Natural killer cell treated with Interleukin-12 subunit alpha and Interleukin-12 subunit beta and Interleukin-15 and Interleukin-18, amount 100 ng/mL, for 72 hours (primary cell): Measurements from ENCODE around the gene ATP10D. TPM values are rescaled to one million over a fixed set of nuclear protein-coding genes. Genes with fewer than 3 reads are reported as not detected.
A peak's percentile ranks its signal among the peaks of the same experiment; 100 is the strongest.
"Not testable (repeated sequence)": the region's sequence is repeated elsewhere in the genome, so short reads cannot be mapped to it uniquely, and the experiment has no call there.

Experiments used
- ATAC-seq, 2 donors: fragments of 150-1000 bp; cut with Tn5 transposase in 1 of 2; sonication (Bioruptor Pico), chemical (Tn5 transposase) in 1 of 2; 2 replicates each; pipeline ENCODE4 v1.10.0; 2021
- DNase-seq: peaks from one replicate; pipeline ENCODE4 v3.0.0; 2022; ENCODE audit warnings: low spot score
- H3K27ac Mint-ChIP-seq, 2 donors: 1 replicate in 1 of 2; 2 replicates in 1 of 2; pipeline ENCODE4 v1.8.0; 2022; ENCODE audit warnings: mixed read lengths in 2 of 2, mild to moderate bottlenecking in 1 of 2, moderate library complexity in 1 of 2
- H3K27me3 Mint-ChIP-seq, 2 donors: 1 replicate in 1 of 2; 2 replicates in 1 of 2; pipeline ENCODE4 v1.8.0; 2022; ENCODE audit warnings: mixed read lengths in 2 of 2
- H3K36me3 Mint-ChIP-seq: one replicate; pipeline ENCODE4 v1.8.0; 2022; ENCODE audit warnings: mixed read lengths
- H3K4me1 Mint-ChIP-seq, 2 donors: 1 replicate in 1 of 2; 2 replicates in 1 of 2; pipeline ENCODE4 v1.8.0; 2022; ENCODE audit warnings: low read depth in 2 of 2, mixed read lengths in 2 of 2, mild to moderate bottlenecking in 1 of 2
- H3K4me3 Mint-ChIP-seq: one replicate; pipeline ENCODE4 v1.8.0; 2022; ENCODE audit warnings: mixed read lengths
- H3K9me3 Mint-ChIP-seq: 2 replicates; pipeline ENCODE4 v1.8.0; 2022; ENCODE audit warnings: mixed read lengths
- total RNA-seq, 2 donors: library from RNA; stranded (reverse); gene quantifications; one replicate each; pipeline ENCODE4 v1.2.3, GENCODE V29; 2022

The ATP10D gene
- total RNA-seq, 2 donors from 2014 or later: 9.9 to 36.7 TPM

GRCh38 chr4:47532658-47533057 is 47.6 kb downstream of the ATP10D start:
- no peak for ATAC-seq
- Mint-ChIP-seq H3K27me3 (no peaks in the 10 kb centered on the region), H3K4me1 (peaks cover 60 to 71% of the 10 kb centered on the region in 2 donors), H3K4me3 (peak overlapping the region; percentile 79), H3K9me3 (peaks cover 8% of the 10 kb centered on the region), H3K36me3 (peaks cover 26% of the 10 kb centered on the region), H3K27ac (peak overlapping the region; percentile 78 to 88)
- DNase-seq: no peak

- peaks cover 8% of the 10 kb centered on the region for H3K9me3 Mint-ChIP-seq
- H3K4me1 Mint-ChIP-seq: peaks cover 62 to 76% of the 10 kb centered on the region in 2 donors
- no peaks in the 10 kb centered on the region for H3K27me3 Mint-ChIP-seq
- peak in 1 of 2 donors; percentile 28 for ATAC-seq
- peak overlapping the region; percentile 57 for H3K4me3 Mint-ChIP-seq
- no peak for DNase-seq
- peaks cover 26% of the 10 kb centered on the region for H3K36me3 Mint-ChIP-seq
- H3K27ac Mint-ChIP-seq: peak overlapping the region; percentile 74 to 91
These were observed 48.7 kb downstream of the ATP10D start for GRCh38 chr4:47533689-47534347.

GRCh38 chr4:47534772-47535171 is 49.7 kb downstream of the ATP10D start:
- Mint-ChIP-seq H3K4me3 (peak overlapping the region; percentile 57), H3K27ac (peak overlapping the region; percentile 74 to 91), H3K27me3 (no peaks in the 10 kb centered on the region), H3K9me3 (peaks cover 3% of the 10 kb centered on the region), H3K36me3 (peaks cover 18% of the 10 kb centered on the region), H3K4me1 (peaks cover 61 to 67% of the 10 kb centered on the region in 2 donors)
- ATAC-seq (no peak), DNase-seq (no peak)

GRCh38 chr4:47535567-47536147 is 50.6 kb downstream of the ATP10D start:
- Mint-ChIP-seq H3K27ac (peak overlapping the region in 1 of 2 donors; percentile 91), H3K9me3 (no peaks in the 10 kb centered on the region), H3K27me3 (no peaks in the 10 kb centered on the region), H3K4me3 (no peak overlapping the region), H3K4me1 (peaks cover 52 to 59% of the 10 kb centered on the region in 2 donors), H3K36me3 (peaks cover 9% of the 10 kb centered on the region)
- ATAC-seq (no peak), DNase-seq (no peak)

- no peaks in the 10 kb centered on the region for H3K9me3 Mint-ChIP-seq
- DNase-seq: no peak
- no peak for ATAC-seq
- peaks cover 16% of the 10 kb centered on the region for H3K36me3 Mint-ChIP-seq
- no peaks in the 10 kb centered on the region for H3K27me3 Mint-ChIP-seq
- H3K4me1 Mint-ChIP-seq: peaks cover 39 to 46% of the 10 kb centered on the region in 2 donors
- no peak overlapping the region for H3K4me3 Mint-ChIP-seq
- H3K27ac Mint-ChIP-seq: no peak overlapping the region
These were observed 51.9 kb downstream of the ATP10D start for GRCh38 chr4:47536966-47537365.

GRCh38 chr4:47538111-47538824 is 53.2 kb downstream of the ATP10D start:
- Mint-ChIP-seq H3K4me1 (peaks cover 26 to 34% of the 10 kb centered on the region in 2 donors), H3K27ac (peak overlapping the region in 1 of 2 donors; percentile 42), H3K27me3 (no peaks in the 10 kb centered on the region), H3K4me3 (no peak overlapping the region), H3K36me3 (peaks cover 16% of the 10 kb centered on the region), H3K9me3 (no peaks in the 10 kb centered on the region)
- no peak for ATAC-seq
- DNase-seq: no peak

GRCh38 chr4:47538825-47539154 is 53.7 kb downstream of the ATP10D start:
- no peak for DNase-seq
- Mint-ChIP-seq H3K4me3 (no peak overlapping the region), H3K27ac (peak overlapping the region in 1 of 2 donors; percentile 42), H3K36me3 (peaks cover 16% of the 10 kb centered on the region), H3K4me1 (peaks cover 24 to 31% of the 10 kb centered on the region in 2 donors), H3K27me3 (no peaks in the 10 kb centered on the region), H3K9me3 (no peaks in the 10 kb centered on the region)
- no peak for ATAC-seq

GRCh38 chr4:47542640-47543039 is 57.6 kb downstream of the ATP10D start:
- H3K4me3 Mint-ChIP-seq, H3K9me3 Mint-ChIP-seq, H3K27me3 Mint-ChIP-seq, ATAC-seq, H3K4me1 Mint-ChIP-seq, H3K27ac Mint-ChIP-seq, DNase-seq: not testable (repeated sequence)
- H3K36me3 Mint-ChIP-seq: peaks cover 18% of the 10 kb centered on the region

- Mint-ChIP-seq H3K4me3 (no peak overlapping the region), H3K4me1 (peaks cover 5 to 6% of the 10 kb centered on the region in 2 donors), H3K36me3 (peaks cover 20% of the 10 kb centered on the region), H3K9me3 (no peaks in the 10 kb centered on the region), H3K27me3 (no peaks in the 10 kb centered on the region), H3K27ac (no peak overlapping the region)
- no peak for ATAC-seq
- no peak for DNase-seq
These were observed 58.3 kb downstream of the ATP10D start for GRCh38 chr4:47543331-47543730.

- not testable (repeated sequence) for H3K4me1 Mint-ChIP-seq, H3K27me3 Mint-ChIP-seq, ATAC-seq, H3K4me3 Mint-ChIP-seq, H3K9me3 Mint-ChIP-seq, DNase-seq, H3K27ac Mint-ChIP-seq
- H3K36me3 Mint-ChIP-seq: peaks cover 14% of the 10 kb centered on the region
These were observed 65.3 kb downstream of the ATP10D start for GRCh38 chr4:47550357-47550756.

GRCh38 chr4:47550899-47551548 is 65.9 kb downstream of the ATP10D start:
- Mint-ChIP-seq H3K4me1 (no peaks in the 10 kb centered on the region), H3K9me3 (no peaks in the 10 kb centered on the region), H3K27ac (no peak overlapping the region), H3K36me3 (peaks cover 10% of the 10 kb centered on the region), H3K27me3 (no peaks in the 10 kb centered on the region), H3K4me3 (no peak overlapping the region)
- no peak for ATAC-seq
- DNase-seq: no peak

- ATAC-seq (no peak), DNase-seq (no peak)
- Mint-ChIP-seq H3K36me3 (peaks cover 7% of the 10 kb centered on the region), H3K4me3 (no peak overlapping the region), H3K4me1 (no peaks in the 10 kb centered on the region), H3K27ac (no peak overlapping the region), H3K9me3 (no peaks in the 10 kb centered on the region), H3K27me3 (no peaks in the 10 kb centered on the region)
These were observed 66.6 kb downstream of the ATP10D start for GRCh38 chr4:47551682-47552081.

GRCh38 chr4:47553329-47554125 is 68.5 kb downstream of the ATP10D start:
- H3K4me3 Mint-ChIP-seq: no peak overlapping the region
- H3K4me1 Mint-ChIP-seq: no peaks in the 10 kb centered on the region
- peaks cover 4% of the 10 kb centered on the region for H3K36me3 Mint-ChIP-seq
- H3K9me3 Mint-ChIP-seq: no peaks in the 10 kb centered on the region
- no peak overlapping the region for H3K27ac Mint-ChIP-seq
- ATAC-seq (no peak), DNase-seq (no peak)
- H3K27me3 Mint-ChIP-seq: no peaks in the 10 kb centered on the region
